ENCODE data around the gene CCDC93. TPM values are rescaled to one million over a fixed set of nuclear protein-coding genes. Genes with fewer than 3 reads are reported as not detected.

CCDC93 gene
- polyA plus RNA-seq (2013), result 22.8 TPM

DNA sequence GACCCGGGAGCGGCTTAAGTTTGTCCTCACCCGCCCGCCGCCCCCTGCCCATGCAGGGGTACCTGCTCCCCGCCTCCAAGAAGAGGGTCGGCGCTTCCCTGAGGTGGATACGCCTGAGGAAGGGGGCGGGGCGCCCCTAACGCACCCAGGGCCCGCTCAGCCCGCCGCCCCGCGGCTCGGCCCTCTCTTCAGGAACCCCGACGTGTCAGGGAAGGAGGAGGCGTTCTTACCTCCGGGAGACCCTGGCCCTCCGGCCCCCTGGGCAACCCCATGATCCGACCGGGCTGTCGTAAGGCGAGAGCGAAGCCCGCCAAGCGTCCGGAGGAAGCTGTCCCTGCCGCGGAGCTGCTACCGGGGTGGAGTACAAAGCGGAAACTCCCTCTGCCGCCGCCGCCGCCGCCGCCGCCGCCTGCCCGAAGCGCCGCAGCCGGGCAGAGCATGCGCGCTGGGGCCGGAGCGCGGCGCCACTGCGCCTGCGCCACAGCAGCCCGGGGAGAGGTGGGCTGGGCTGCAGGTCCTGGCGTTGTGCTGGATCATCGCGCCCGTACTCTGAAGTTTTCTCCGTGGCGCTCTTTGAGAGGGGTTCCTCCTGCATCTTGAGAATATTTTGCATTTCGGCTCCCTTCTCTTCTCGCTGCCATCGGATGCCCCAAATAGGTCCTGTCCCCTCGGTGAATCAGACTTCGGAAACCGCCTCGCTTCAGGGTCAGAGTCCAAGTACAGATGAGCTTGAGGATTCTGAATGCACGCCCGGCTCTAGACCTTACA, at the start of gene CCDC93:
Gene CCDC93, minus strand, starts transcription at position 347 of the 768 bp plus-strand sequence. Its CDS starts 75 bp downstream, at position 272.
- Histone ChIP-seq H3K27me3 (replicated peaks in 2 of 5; ENCODE audit: control insufficient read depth in 4 of 5, insufficient read depth in 5 of 5, low read length in 4 of 5) (peaks cover 0 to 5% (median 0%) of the 10 kb centered on the region in 5 experiments), H3K27ac (ENCODE audit: insufficient read depth in 1 of 2, low read depth in 1 of 2, low read length in 2 of 2, poor library complexity in 1 of 2, severe bottlenecking in 2 of 2) (peak within 1 kb of the TSS; percentile 72 to 84), H3K9me3 (ENCODE audit: control extremely low read depth in 1 of 5, control insufficient read depth in 4 of 5, insufficient read depth in 2 of 5, low read depth in 1 of 5, low read length in 4 of 5) (no peaks in the 10 kb centered on the region), H3K36me3 (ENCODE audit: control insufficient read depth in 4 of 4, insufficient read depth in 4 of 4, low read length in 3 of 4) (no peaks in the 10 kb centered on the region), H3K4me3 (ENCODE audit: control insufficient read depth in 1 of 7, extremely low read depth in 1 of 7, insufficient read depth in 4 of 7, low read depth in 2 of 7, low read length in 6 of 7) (peak within 1 kb of the TSS; percentile 80 to 93 (median 89)), H3K4me1 (ENCODE audit: control extremely low read depth in 1 of 4, control insufficient read depth in 4 of 4, insufficient read depth in 4 of 4, low read length in 3 of 4) (peaks cover 0 to 19% (median 16%) of the 10 kb centered on the region in 4 experiments)
- ChIA-PET CTCF (interaction anchor here (0.6 to 2.9 kb wide), 6 partner anchors 10 to 94 kb away, joined by 3 to 28 read pairs (median 4); no protein-coding TSS in a partner anchor), POLR2A (interaction anchor here (0.5 kb wide), 1 partner anchor 19 kb away, joined by 4 read pairs; no protein-coding TSS in a partner anchor)
- DNase-seq, result peak; percentile 84 to 92 (median 91)
- under 1% methylated on average over 61 of the region's 71 CpGs for WGBS (ENCODE audit: insufficient coverage)

GRCh38 chr2:118062669-118063068, 48.8 kb upstream of the CCDC93 start:
- no peak overlapping the region for H3K4me3 ChIP-seq (ENCODE audit: control insufficient read depth in 1 of 7, extremely low read depth in 1 of 7, insufficient read depth in 4 of 7, low read depth in 2 of 7, low read length in 6 of 7)
- peaks cover 4 to 9% (median 6%) of the 10 kb centered on the region in 4 experiments for H3K4me1 ChIP-seq (ENCODE audit: control extremely low read depth in 1 of 4, control insufficient read depth in 4 of 4, insufficient read depth in 4 of 4, low read length in 3 of 4)
- no peaks in the 10 kb centered on the region for H3K36me3 ChIP-seq (ENCODE audit: control insufficient read depth in 4 of 4, insufficient read depth in 4 of 4, low read length in 3 of 4)
- no peak overlapping the region for H3K27ac ChIP-seq (ENCODE audit: insufficient read depth in 1 of 2, low read depth in 1 of 2, low read length in 2 of 2, poor library complexity in 1 of 2, severe bottlenecking in 2 of 2)
- H3K9me3 ChIP-seq (ENCODE audit: control extremely low read depth in 1 of 5, control insufficient read depth in 4 of 5, insufficient read depth in 2 of 5, low read depth in 1 of 5, low read length in 4 of 5), result no peaks in the 10 kb centered on the region
- no peak for DNase-seq
- H3K27me3 ChIP-seq (replicated peaks in 2 of 5; ENCODE audit: control insufficient read depth in 4 of 5, insufficient read depth in 5 of 5, low read length in 4 of 5), result no peaks in the 10 kb centered on the region
- POLR2A ChIA-PET, result no interaction called here
- CTCF ChIA-PET, result interaction anchor here (0.9 to 8.1 kb wide), 5 partner anchors 11 to 55 kb away, joined by 3 to 59 read pairs (median 20); no protein-coding TSS in a partner anchor
- WGBS (ENCODE audit: insufficient coverage), result 80% methylated on average over 2 of the region's 2 CpGs

GRCh38 chr2:118062048-118062447, 48.2 kb upstream of the CCDC93 start:
- H3K4me1 ChIP-seq (ENCODE audit: control extremely low read depth in 1 of 4, control insufficient read depth in 4 of 4, insufficient read depth in 4 of 4, low read length in 3 of 4), result peaks cover 4 to 9% (median 6%) of the 10 kb centered on the region in 4 experiments
- H3K9me3 ChIP-seq (ENCODE audit: control extremely low read depth in 1 of 5, control insufficient read depth in 4 of 5, insufficient read depth in 2 of 5, low read depth in 1 of 5, low read length in 4 of 5), result no peaks in the 10 kb centered on the region
- DNase-seq, result no peak
- ChIA-PET CTCF (interaction anchor here (0.6 to 8.1 kb wide), 8 partner anchors 10 to 92 kb away, joined by 3 to 59 read pairs (median 4); no protein-coding TSS in a partner anchor), POLR2A (no interaction called here)
- no peaks in the 10 kb centered on the region for H3K36me3 ChIP-seq (ENCODE audit: control insufficient read depth in 4 of 4, insufficient read depth in 4 of 4, low read length in 3 of 4)
- H3K27me3 ChIP-seq (replicated peaks in 2 of 5; ENCODE audit: control insufficient read depth in 4 of 5, insufficient read depth in 5 of 5, low read length in 4 of 5), result no peaks in the 10 kb centered on the region
- H3K4me3 ChIP-seq (ENCODE audit: control insufficient read depth in 1 of 7, extremely low read depth in 1 of 7, insufficient read depth in 4 of 7, low read depth in 2 of 7, low read length in 6 of 7), result no peak overlapping the region
- H3K27ac ChIP-seq (ENCODE audit: insufficient read depth in 1 of 2, low read depth in 1 of 2, low read length in 2 of 2, poor library complexity in 1 of 2, severe bottlenecking in 2 of 2), result no peak overlapping the region

DNA sequence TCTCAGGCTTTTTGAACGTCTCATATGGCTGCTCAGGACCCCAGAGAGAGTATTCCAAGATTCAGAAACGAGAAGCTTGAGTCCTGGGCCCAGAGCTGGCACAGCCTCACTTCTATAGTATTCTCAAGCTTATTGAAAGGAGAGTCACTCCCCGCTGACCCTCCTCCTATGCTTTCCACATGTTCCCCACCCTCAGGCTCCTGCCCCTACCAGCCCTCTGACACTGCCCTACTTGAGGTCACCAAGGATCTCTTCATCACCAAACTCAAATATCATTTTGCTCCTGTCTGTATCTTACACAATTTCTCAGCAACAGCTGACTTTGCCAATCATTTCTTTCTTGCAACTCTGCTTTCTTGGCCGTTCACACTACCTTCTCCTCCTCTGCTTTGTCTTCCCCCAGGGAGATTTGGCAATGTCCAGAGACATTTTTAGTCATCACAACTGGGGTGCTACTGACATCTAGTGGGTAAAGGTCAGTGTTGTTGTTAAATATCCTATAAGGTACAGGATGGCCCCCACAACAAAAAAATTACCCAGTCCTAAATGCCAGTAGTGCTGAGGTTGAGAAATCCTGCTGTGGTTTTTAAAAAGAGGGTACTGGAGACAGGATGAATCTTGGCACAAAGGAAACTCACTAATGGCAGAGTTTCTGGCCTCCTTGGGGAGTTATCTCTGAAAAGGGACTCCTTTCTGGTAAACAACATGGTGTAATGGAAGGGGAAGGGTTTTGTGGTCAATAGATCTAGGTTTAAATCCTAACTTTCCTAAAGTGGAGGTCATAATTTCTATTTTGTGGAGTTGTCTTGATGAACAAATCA, 47.5 kb upstream of the CCDC93 start:
- ChIA-PET CTCF (interaction anchor here (0.9 to 8.1 kb wide), 8 partner anchors 9 to 131 kb away, joined by 3 to 59 read pairs (median 4); no protein-coding TSS in a partner anchor), POLR2A (no interaction called here)
- H3K36me3 ChIP-seq (ENCODE audit: control insufficient read depth in 4 of 4, insufficient read depth in 4 of 4, low read length in 3 of 4), result no peaks in the 10 kb centered on the region
- no peak overlapping the region for H3K4me3 ChIP-seq (ENCODE audit: control insufficient read depth in 1 of 7, extremely low read depth in 1 of 7, insufficient read depth in 4 of 7, low read depth in 2 of 7, low read length in 6 of 7)
- WGBS (ENCODE audit: insufficient coverage), result 87% methylated on average over 4 of the region's 4 CpGs
- no peaks in the 10 kb centered on the region for H3K9me3 ChIP-seq (ENCODE audit: control extremely low read depth in 1 of 5, control insufficient read depth in 4 of 5, insufficient read depth in 2 of 5, low read depth in 1 of 5, low read length in 4 of 5)
- H3K4me1 ChIP-seq (ENCODE audit: control extremely low read depth in 1 of 4, control insufficient read depth in 4 of 4, insufficient read depth in 4 of 4, low read length in 3 of 4), result peaks cover 6 to 9% (median 6%) of the 10 kb centered on the region in 4 experiments
- peak; percentile 31 to 46 (median 39) for DNase-seq
- no peak overlapping the region for H3K27ac ChIP-seq (ENCODE audit: insufficient read depth in 1 of 2, low read depth in 1 of 2, low read length in 2 of 2, poor library complexity in 1 of 2, severe bottlenecking in 2 of 2)
- H3K27me3 ChIP-seq (replicated peaks in 2 of 5; ENCODE audit: control insufficient read depth in 4 of 5, insufficient read depth in 5 of 5, low read length in 4 of 5), result no peaks in the 10 kb centered on the region

GRCh38 chr2:118059919-118060478, 46.1 kb upstream of the CCDC93 start:
- no peaks in the 10 kb centered on the region for H3K9me3 ChIP-seq (ENCODE audit: control extremely low read depth in 1 of 5, control insufficient read depth in 4 of 5, insufficient read depth in 2 of 5, low read depth in 1 of 5, low read length in 4 of 5)
- no peak overlapping the region for H3K27ac ChIP-seq (ENCODE audit: insufficient read depth in 1 of 2, low read depth in 1 of 2, low read length in 2 of 2, poor library complexity in 1 of 2, severe bottlenecking in 2 of 2)
- 13% methylated on average over 1 of the region's 4 CpGs for WGBS (ENCODE audit: insufficient coverage)
- peak in 1 of 3 donors; percentile 17 for DNase-seq
- ChIA-PET CTCF (interaction anchor here (0.9 to 8.1 kb wide), 5 partner anchors 8 to 132 kb away, joined by 3 to 59 read pairs (median 20); no protein-coding TSS in a partner anchor), POLR2A (no interaction called here)
- H3K27me3 ChIP-seq (replicated peaks in 2 of 5; ENCODE audit: control insufficient read depth in 4 of 5, insufficient read depth in 5 of 5, low read length in 4 of 5), result no peaks in the 10 kb centered on the region
- no peak overlapping the region for H3K4me3 ChIP-seq (ENCODE audit: control insufficient read depth in 1 of 7, extremely low read depth in 1 of 7, insufficient read depth in 4 of 7, low read depth in 2 of 7, low read length in 6 of 7)
- no peaks in the 10 kb centered on the region for H3K36me3 ChIP-seq (ENCODE audit: control insufficient read depth in 4 of 4, insufficient read depth in 4 of 4, low read length in 3 of 4)
- H3K4me1 ChIP-seq (ENCODE audit: control extremely low read depth in 1 of 4, control insufficient read depth in 4 of 4, insufficient read depth in 4 of 4, low read length in 3 of 4), result peaks cover 6 to 9% (median 7%) of the 10 kb centered on the region in 4 experiments

GRCh38 chr2:118058951-118059350, 45.1 kb upstream of the CCDC93 start:
- CTCF ChIA-PET, result interaction anchor here (8.1 kb wide), 1 partner anchor 11 kb away, joined by 59 read pairs; no protein-coding TSS in a partner anchor

More at GRCh38 chr2:118058951-118059350, 45.1 kb upstream of the CCDC93 start:
- H3K36me3 ChIP-seq (ENCODE audit: control insufficient read depth in 4 of 4, insufficient read depth in 4 of 4, low read length in 3 of 4), result no peaks in the 10 kb centered on the region
- no peaks in the 10 kb centered on the region for H3K27me3 ChIP-seq (replicated peaks in 2 of 5; ENCODE audit: control insufficient read depth in 4 of 5, insufficient read depth in 5 of 5, low read length in 4 of 5)
- POLR2A ChIA-PET, result no interaction called here
- H3K4me3 ChIP-seq (ENCODE audit: control insufficient read depth in 1 of 7, extremely low read depth in 1 of 7, insufficient read depth in 4 of 7, low read depth in 2 of 7, low read length in 6 of 7), result no peak overlapping the region
- no peak for DNase-seq
- H3K27ac ChIP-seq (ENCODE audit: insufficient read depth in 1 of 2, low read depth in 1 of 2, low read length in 2 of 2, poor library complexity in 1 of 2, severe bottlenecking in 2 of 2), result no peak overlapping the region
- no peaks in the 10 kb centered on the region for H3K9me3 ChIP-seq (ENCODE audit: control extremely low read depth in 1 of 5, control insufficient read depth in 4 of 5, insufficient read depth in 2 of 5, low read depth in 1 of 5, low read length in 4 of 5)
- 97% methylated on average over 3 of the region's 3 CpGs for WGBS (ENCODE audit: insufficient coverage)
- H3K4me1 ChIP-seq (ENCODE audit: control extremely low read depth in 1 of 4, control insufficient read depth in 4 of 4, insufficient read depth in 4 of 4, low read length in 3 of 4), result peaks cover 6 to 9% (median 6%) of the 10 kb centered on the region in 4 experiments

Data from common myeloid progenitor, CD34-positive (primary cell).